HEK293 (cell line): Measurements from ENCODE around the gene AGBL2.

Experiments
- CTCF ChIA-PET: fragments of 350-600 bp; formaldehyde crosslinking; extraction: SDS; loops from one replicate; lab custom pipeline; 2021; ENCODE audit warnings: antibody characterized with exemption; lab: Yijun Ruan, JAX
- POLR2A ChIA-PET: fragments of 300-600 bp; formaldehyde crosslinking; extraction: SDS; loops from one replicate; lab custom pipeline; 2020; ENCODE audit warnings: antibody characterized with exemption, inconsistent platforms; lab: Yijun Ruan, JAX
- H3K27ac ChIP-seq: fragments of 200-500 bp; sonication (Bioruptor generic); 2 replicates; pipeline ENCODE4 v1.5.1; 2014; ENCODE audit warnings: low read depth, low read length, control low read depth, inconsistent platforms; ENCODE audit errors: extremely low read depth
- H3K36me3 ChIP-seq, 2 experiments: fragments of 200-500 bp in 1 of 2; sonication (Bioruptor generic) in 1 of 2; 1 replicate in 1 of 2; 2 replicates in 1 of 2; pipeline ENCODE4 v1.5.1; 2014 to 2017; ENCODE audit warnings: inconsistent platforms in 2 of 2, low read length in 2 of 2; ENCODE audit not compliant: control insufficient read depth in 2 of 2, insufficient read depth in 1 of 2
- H3K4me1 ChIP-seq: fragments of 200-500 bp; sonication (Bioruptor generic); 2 replicates; pipeline ENCODE4 v1.5.1; 2014; ENCODE audit warnings: mild to moderate bottlenecking, low read length, inconsistent platforms; ENCODE audit not compliant: control insufficient read depth, insufficient read depth
- H3K4me3 ChIP-seq: 2 replicates; pipeline ENCODE4 v1.5.1; 2011; ENCODE audit warnings: low read depth, mild to moderate bottlenecking, control low read depth, low read length, moderate library complexity
- H3K9me3 ChIP-seq: fragments of 200-500 bp; sonication (Bioruptor generic); 2 replicates; pipeline ENCODE4 v1.5.1; 2014; ENCODE audit warnings: low read depth, low read length, inconsistent platforms; ENCODE audit not compliant: control insufficient read depth, insufficient read depth
- GFI1B ChIP-seq: fragments of 450-650 bp; formaldehyde crosslinking; IDR thresholded peaks from 2 replicates; pipeline ENCODE4 v1.5.1; 2016; ENCODE audit warnings: missing biosample characterization, missing genetic modification characterization
- KLF8 ChIP-seq: fragments of 450-650 bp; formaldehyde crosslinking; IDR thresholded peaks from 2 replicates; pipeline ENCODE4 v1.5.1; 2016; ENCODE audit warnings: missing biosample characterization, missing genetic modification characterization
- MEIS1 ChIP-seq: sonication (generic); formaldehyde crosslinking; IDR thresholded peaks from 2 replicates; pipeline ENCODE4 v1.8.1; 2022; ENCODE audit warnings: missing genetic modification reagents, mild to moderate bottlenecking, borderline replicate concordance
- MYNN ChIP-seq: fragments of 450-650 bp; formaldehyde crosslinking; IDR thresholded peaks from 2 replicates; pipeline ENCODE4 v1.5.1; 2016; ENCODE audit warnings: missing biosample characterization, missing genetic modification characterization, borderline replicate concordance
- SP3 ChIP-seq: fragments of 450-650 bp; formaldehyde crosslinking; IDR thresholded peaks from 2 replicates; pipeline ENCODE4 v1.5.1; 2016; ENCODE audit warnings: missing biosample characterization, missing genetic modification characterization
- TRIM28 ChIP-seq: IDR thresholded peaks from 2 replicates; pipeline ENCODE4 v1.6.1; 2011; ENCODE audit warnings: low read length, control low read depth, borderline replicate concordance
- YY1 ChIP-seq: fragments of 450-650 bp; formaldehyde crosslinking; IDR thresholded peaks from 2 replicates; pipeline ENCODE4 v1.5.1; 2018; ENCODE audit warnings: missing biosample characterization, missing genetic modification characterization
- ZEB2 ChIP-seq: fragments of 450-650 bp; formaldehyde crosslinking; IDR thresholded peaks from 2 replicates; pipeline ENCODE4 v1.5.1; 2016; ENCODE audit warnings: missing biosample characterization, missing genetic modification characterization
- ZFP69B ChIP-seq: fragments of 450-650 bp; formaldehyde crosslinking; IDR thresholded peaks from 2 replicates; pipeline ENCODE4 v1.5.1; 2016; ENCODE audit warnings: missing biosample characterization, missing genetic modification characterization
- ZNF140 ChIP-seq: fragments of 450-650 bp; formaldehyde crosslinking; IDR thresholded peaks from 2 replicates; pipeline ENCODE4 v1.5.1; 2016; ENCODE audit warnings: missing biosample characterization, missing genetic modification characterization
- ZNF2 ChIP-seq: fragments of 450-650 bp; formaldehyde crosslinking; IDR thresholded peaks from 2 replicates; pipeline ENCODE4 v1.5.1; 2016; ENCODE audit warnings: missing biosample characterization, missing genetic modification characterization
- ZNF24 ChIP-seq: fragments of 450-650 bp; formaldehyde crosslinking; IDR thresholded peaks from 2 replicates; pipeline ENCODE4 v1.5.1; 2016; ENCODE audit warnings: missing biosample characterization, missing genetic modification characterization
- ZNF248 ChIP-seq: fragments of 450-650 bp; formaldehyde crosslinking; IDR thresholded peaks from 2 replicates; pipeline ENCODE4 v1.5.1; 2017; ENCODE audit warnings: missing biosample characterization, missing genetic modification characterization
- ZNF426 ChIP-seq: fragments of 450-650 bp; formaldehyde crosslinking; IDR thresholded peaks from 2 replicates; pipeline ENCODE4 v1.5.1; 2017; ENCODE audit warnings: missing biosample characterization, missing genetic modification characterization, mild to moderate bottlenecking, inconsistent platforms, moderate library complexity
- ZNF521 ChIP-seq: fragments of 450-650 bp; formaldehyde crosslinking; IDR thresholded peaks from 2 replicates; pipeline ENCODE4 v1.5.1; 2017; ENCODE audit warnings: missing biosample characterization, mild to moderate bottlenecking, missing genetic modification characterization
- ZNF544 ChIP-seq: fragments of 450-650 bp; formaldehyde crosslinking; IDR thresholded peaks from 2 replicates; pipeline ENCODE4 v1.5.0; 2017; ENCODE audit warnings: missing biosample characterization, missing genetic modification characterization
- ZNF555 ChIP-seq: fragments of 450-650 bp; formaldehyde crosslinking; conservative IDR thresholded peaks from 2 replicates; pipeline ENCODE4 v1.5.1; 2017; ENCODE audit warnings: missing biosample characterization, mild to moderate bottlenecking, missing genetic modification characterization, inconsistent platforms
- ZNF629 ChIP-seq: fragments of 450-650 bp; formaldehyde crosslinking; IDR thresholded peaks from 2 replicates; pipeline ENCODE4 v1.5.1; 2017; ENCODE audit warnings: missing biosample characterization, missing genetic modification characterization
- ZNF654 ChIP-seq: fragments of 450-650 bp; formaldehyde crosslinking; IDR thresholded peaks from 2 replicates; pipeline ENCODE4 v1.5.1; 2016; ENCODE audit warnings: low read depth, missing biosample characterization, missing genetic modification characterization
- ZNF776 ChIP-seq: fragments of 450-650 bp; formaldehyde crosslinking; IDR thresholded peaks from 2 replicates; pipeline ENCODE4 v1.5.0; 2017; ENCODE audit warnings: missing biosample characterization, missing genetic modification characterization, borderline replicate concordance
- ZNF792 ChIP-seq: fragments of 450-650 bp; formaldehyde crosslinking; IDR thresholded peaks from 2 replicates; pipeline ENCODE4 v1.5.1; 2016; ENCODE audit warnings: missing biosample characterization, missing genetic modification characterization
- ZNF837 ChIP-seq: fragments of 450-650 bp; formaldehyde crosslinking; IDR thresholded peaks from 2 replicates; pipeline ENCODE4 v1.5.1; 2016; ENCODE audit warnings: missing biosample characterization, missing genetic modification characterization
- TF ChIP-seq, protein P1 (sequence below): IDR thresholded peaks from 2 replicates; pipeline ENCODE4 v1.6.1; 2011; ENCODE audit warnings: mild to moderate bottlenecking, low read depth, low read length, borderline replicate concordance
- TF ChIP-seq, protein P2 (sequence below): fragments of 450-650 bp; formaldehyde crosslinking; IDR thresholded peaks from 2 replicates; pipeline ENCODE4 v1.5.1; 2016; ENCODE audit warnings: missing biosample characterization, missing genetic modification characterization
- TF ChIP-seq, protein P3 (sequence below): fragments of 450-650 bp; formaldehyde crosslinking; IDR thresholded peaks from 2 replicates; pipeline ENCODE4; 2016; ENCODE audit warnings: missing biosample characterization, missing genetic modification characterization
- TF ChIP-seq, protein P4 (sequence below): sonication (generic); formaldehyde crosslinking; IDR thresholded peaks from 2 replicates; pipeline ENCODE4 v1.8.1; 2022; ENCODE audit warnings: mild to moderate bottlenecking, moderate library complexity, missing genetic modification reagents
- TF ChIP-seq, protein P5 (sequence below): fragments of 450-650 bp; formaldehyde crosslinking; IDR thresholded peaks from 2 replicates; pipeline ENCODE4 v1.5.1; 2016; ENCODE audit warnings: missing biosample characterization, missing genetic modification characterization, borderline replicate concordance
- TF ChIP-seq, protein P6 (sequence below): fragments of 450-650 bp; formaldehyde crosslinking; IDR thresholded peaks from 2 replicates; pipeline ENCODE4 v1.5.1; 2016; ENCODE audit warnings: missing biosample characterization, missing genetic modification characterization

AGBL2 gene

DNA sequence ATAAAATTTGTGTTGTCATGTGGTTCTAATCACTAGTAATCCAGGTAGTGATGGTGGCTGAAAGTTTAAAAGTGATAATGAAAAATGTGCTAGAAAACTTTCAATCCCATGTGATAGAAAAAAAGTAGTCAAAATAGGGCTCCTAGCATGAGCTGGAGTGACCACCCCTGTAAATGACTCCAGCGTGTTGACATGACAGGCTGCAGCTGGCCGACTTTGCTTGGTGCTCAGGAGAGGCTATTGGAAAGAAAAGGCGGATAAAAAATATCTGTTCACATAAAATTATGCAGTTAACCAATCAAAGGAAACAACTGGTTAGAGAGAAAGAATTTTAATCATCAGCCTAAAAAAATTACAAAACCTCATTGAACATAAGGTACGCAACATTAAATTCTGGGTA is 55.9 kb downstream of the AGBL2 start:
- TF ChIP-seq, protein P1, sequence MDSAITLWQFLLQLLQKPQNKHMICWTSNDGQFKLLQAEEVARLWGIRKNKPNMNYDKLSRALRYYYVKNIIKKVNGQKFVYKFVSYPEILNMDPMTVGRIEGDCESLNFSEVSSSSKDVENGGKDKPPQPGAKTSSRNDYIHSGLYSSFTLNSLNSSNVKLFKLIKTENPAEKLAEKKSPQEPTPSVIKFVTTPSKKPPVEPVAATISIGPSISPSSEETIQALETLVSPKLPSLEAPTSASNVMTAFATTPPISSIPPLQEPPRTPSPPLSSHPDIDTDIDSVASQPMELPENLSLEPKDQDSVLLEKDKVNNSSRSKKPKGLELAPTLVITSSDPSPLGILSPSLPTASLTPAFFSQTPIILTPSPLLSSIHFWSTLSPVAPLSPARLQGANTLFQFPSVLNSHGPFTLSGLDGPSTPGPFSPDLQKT = no peak
- TF ChIP-seq ZNF140 (tag by site-specific recombination) (no peak), ZNF521 (tag by site-specific recombination) (no peak), MEIS1 (CRISPR knock-in tag) (no peak), ZFP69B (tag by site-specific recombination) (no peak), SP3 (tag by site-specific recombination) (no peak), ZNF776 (tag by site-specific recombination) (no peak), YY1 (tag by site-specific recombination) (no peak), KLF8 (tag by site-specific recombination) (no peak)
- TF ChIP-seq, protein P2, sequence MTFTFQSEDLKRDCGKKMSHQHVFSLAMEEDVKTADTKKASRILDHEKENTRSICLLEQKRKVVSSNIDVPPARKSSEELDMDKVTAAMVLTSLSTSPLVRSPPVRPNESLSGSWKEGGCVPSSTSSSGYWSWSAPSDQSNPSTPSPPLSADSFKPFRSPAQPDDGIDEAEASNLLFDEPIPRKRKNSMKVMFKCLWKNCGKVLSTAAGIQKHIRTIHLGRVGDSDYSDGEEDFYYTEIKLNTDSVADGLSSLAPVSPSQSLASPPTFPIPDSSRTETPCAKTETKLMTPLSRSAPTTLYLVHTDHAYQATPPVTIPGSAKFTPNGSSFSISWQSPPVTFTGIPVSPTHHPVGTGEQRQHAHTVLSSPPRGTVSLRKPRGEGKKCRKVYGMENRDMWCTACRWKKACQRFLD = no peak
- ChIA-PET POLR2A (no interaction called here), CTCF (no interaction called here)
- H3K4me1 ChIP-seq = no peaks in the 10 kb centered on the region
- H3K4me3 ChIP-seq = no peak overlapping the region
- H3K27ac ChIP-seq = no peak overlapping the region
- no peaks in the 10 kb centered on the region for H3K9me3 ChIP-seq
- no peaks in the 10 kb centered on the region for H3K36me3 ChIP-seq

DNA sequence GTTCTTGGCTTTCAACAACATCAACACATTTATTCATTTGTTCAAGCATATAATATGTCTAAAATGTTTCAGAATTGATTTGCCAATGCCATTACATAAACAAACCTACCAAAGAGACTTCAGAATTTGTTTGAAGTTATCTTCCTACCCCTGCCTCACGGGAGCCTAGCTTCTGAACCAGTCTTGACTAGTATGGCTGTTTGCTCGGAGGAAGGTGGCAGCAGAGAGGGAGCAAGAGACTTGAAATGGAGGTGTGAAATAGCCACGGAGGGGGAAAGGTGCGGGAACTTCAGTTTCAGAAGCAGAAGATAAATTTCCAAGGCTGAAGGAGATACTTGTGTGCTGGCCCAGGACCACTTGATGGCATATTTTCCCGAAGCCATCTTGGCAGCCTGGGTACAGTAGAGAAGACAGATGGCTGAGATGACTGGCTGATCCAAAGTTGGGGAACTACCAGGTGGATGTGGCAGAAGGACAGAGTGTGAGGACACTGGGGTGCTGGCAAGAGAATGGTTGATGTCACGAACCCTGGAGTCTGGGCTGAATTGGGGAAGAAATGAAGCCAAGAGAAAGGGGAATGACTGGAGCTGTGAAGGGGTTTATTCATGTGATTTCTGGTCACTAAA is 58.8 kb downstream of the AGBL2 start:
- no peaks in the 10 kb centered on the region for H3K4me1 ChIP-seq
- TF ChIP-seq, protein P3, sequence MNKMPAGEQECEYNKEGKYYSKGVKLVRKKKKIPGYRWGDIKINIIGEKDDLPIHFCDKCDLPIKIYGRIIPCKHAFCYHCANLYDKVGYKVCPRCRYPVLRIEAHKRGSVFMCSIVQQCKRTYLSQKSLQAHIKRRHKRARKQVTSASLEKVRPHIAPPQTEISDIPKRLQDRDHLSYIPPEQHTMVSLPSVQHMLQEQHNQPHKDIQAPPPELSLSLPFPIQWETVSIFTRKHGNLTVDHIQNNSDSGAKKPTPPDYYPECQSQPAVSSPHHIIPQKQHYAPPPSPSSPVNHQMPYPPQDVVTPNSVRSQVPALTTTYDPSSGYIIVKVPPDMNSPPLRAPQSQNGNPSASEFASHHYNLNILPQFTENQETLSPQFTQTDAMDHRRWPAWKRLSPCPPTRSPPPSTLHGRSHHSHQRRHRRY = no peak
- TF ChIP-seq, protein P4, sequence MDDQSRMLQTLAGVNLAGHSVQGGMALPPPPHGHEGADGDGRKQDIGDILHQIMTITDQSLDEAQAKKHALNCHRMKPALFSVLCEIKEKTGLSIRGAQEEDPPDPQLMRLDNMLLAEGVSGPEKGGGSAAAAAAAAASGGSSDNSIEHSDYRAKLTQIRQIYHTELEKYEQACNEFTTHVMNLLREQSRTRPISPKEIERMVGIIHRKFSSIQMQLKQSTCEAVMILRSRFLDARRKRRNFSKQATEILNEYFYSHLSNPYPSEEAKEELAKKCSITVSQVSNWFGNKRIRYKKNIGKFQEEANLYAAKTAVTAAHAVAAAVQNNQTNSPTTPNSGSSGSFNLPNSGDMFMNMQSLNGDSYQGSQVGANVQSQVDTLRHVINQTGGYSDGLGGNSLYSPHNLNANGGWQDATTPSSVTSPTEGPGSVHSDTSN = no peak
- TF ChIP-seq GFI1B (tag by site-specific recombination) (no peak), ZNF629 (tag by site-specific recombination) (no peak), MYNN (tag by site-specific recombination) (no peak), ZNF792 (tag by site-specific recombination) (no peak), ZEB2 (tag by site-specific recombination) (no peak), ZNF2 (no peak), ZNF837 (no peak), ZNF555 (tag by site-specific recombination) (no peak), ZNF544 (tag by site-specific recombination) (no peak), TRIM28 (no peak), ZNF654 (no peak), ZNF248 (tag by site-specific recombination) (no peak), ZNF24 (no peak), ZNF426 (tag by site-specific recombination) (no peak)
- TF ChIP-seq, protein P5, sequence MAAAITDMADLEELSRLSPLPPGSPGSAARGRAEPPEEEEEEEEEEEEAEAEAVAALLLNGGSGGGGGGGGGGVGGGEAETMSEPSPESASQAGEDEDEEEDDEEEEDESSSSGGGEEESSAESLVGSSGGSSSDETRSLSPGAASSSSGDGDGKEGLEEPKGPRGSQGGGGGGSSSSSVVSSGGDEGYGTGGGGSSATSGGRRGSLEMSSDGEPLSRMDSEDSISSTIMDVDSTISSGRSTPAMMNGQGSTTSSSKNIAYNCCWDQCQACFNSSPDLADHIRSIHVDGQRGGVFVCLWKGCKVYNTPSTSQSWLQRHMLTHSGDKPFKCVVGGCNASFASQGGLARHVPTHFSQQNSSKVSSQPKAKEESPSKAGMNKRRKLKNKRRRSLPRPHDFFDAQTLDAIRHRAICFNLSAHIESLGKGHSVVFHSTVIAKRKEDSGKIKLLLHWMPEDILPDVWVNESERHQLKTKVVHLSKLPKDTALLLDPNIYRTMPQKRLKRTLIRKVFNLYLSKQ (tag by site-specific recombination) = no peak
- TF ChIP-seq, protein P6, sequence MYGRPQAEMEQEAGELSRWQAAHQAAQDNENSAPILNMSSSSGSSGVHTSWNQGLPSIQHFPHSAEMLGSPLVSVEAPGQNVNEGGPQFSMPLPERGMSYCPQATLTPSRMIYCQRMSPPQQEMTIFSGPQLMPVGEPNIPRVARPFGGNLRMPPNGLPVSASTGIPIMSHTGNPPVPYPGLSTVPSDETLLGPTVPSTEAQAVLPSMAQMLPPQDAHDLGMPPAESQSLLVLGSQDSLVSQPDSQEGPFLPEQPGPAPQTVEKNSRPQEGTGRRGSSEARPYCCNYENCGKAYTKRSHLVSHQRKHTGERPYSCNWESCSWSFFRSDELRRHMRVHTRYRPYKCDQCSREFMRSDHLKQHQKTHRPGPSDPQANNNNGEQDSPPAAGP = no peak
- TF ChIP-seq, all 188 proteins: peak for 0
- Histone ChIP-seq H3K4me3 (no peak overlapping the region), H3K36me3 (no peaks in the 10 kb centered on the region), H3K9me3 (no peaks in the 10 kb centered on the region), H3K27ac (no peak overlapping the region)
- CTCF ChIA-PET = no interaction called here
- POLR2A ChIA-PET = interaction anchor here (0.6 kb wide), 1 partner anchor 22 kb away, joined by 8 read pairs; no protein-coding TSS in a partner anchor
